Activated naive CD4-positive, alpha-beta T cell treated with anti-CD3 and anti-CD28 coated beads, Interleukin-2, amount 50 U/mL, for 24 hours (primary cell): ENCODE data around the gene NUDT11.

ENCODE experiments used
- H3K27ac Mint-ChIP-seq: one replicate; pipeline ENCODE4 v1.8.0; 2021; ENCODE audit warnings: mild to moderate bottlenecking, mixed read lengths
- H3K27me3 Mint-ChIP-seq: one replicate; pipeline ENCODE4 v1.8.0; 2021; ENCODE audit warnings: mixed read lengths
- H3K36me3 Mint-ChIP-seq: one replicate; pipeline ENCODE4 v1.8.0; 2021; ENCODE audit warnings: mixed read lengths
- H3K4me1 Mint-ChIP-seq: one replicate; pipeline ENCODE4 v1.8.0; 2021; ENCODE audit warnings: mixed read lengths
- H3K4me3 Mint-ChIP-seq: one replicate; pipeline ENCODE4 v1.8.0; 2021; ENCODE audit warnings: mild to moderate bottlenecking, mixed read lengths
- H3K9me3 Mint-ChIP-seq: one replicate; pipeline ENCODE4 v1.8.0; 2021; ENCODE audit warnings: mixed read lengths

NUDT11 gene

GRCh38 chrX:51440365-51440764 lies 56.0 kb downstream of the NUDT11 start:
- no peak overlapping the region for H3K27ac Mint-ChIP-seq
- H3K27me3 Mint-ChIP-seq, result no peaks in the 10 kb centered on the region
- H3K4me3 Mint-ChIP-seq, result no peak overlapping the region
- peaks cover 7% of the 10 kb centered on the region for H3K4me1 Mint-ChIP-seq
- H3K9me3 Mint-ChIP-seq, result no peaks in the 10 kb centered on the region
- H3K36me3 Mint-ChIP-seq, result peaks cover 12% of the 10 kb centered on the region
